K562 (cell line): ENCODE measurements around the gene XRCC3. TPM values are rescaled to one million over a fixed set of nuclear protein-coding genes. Genes with fewer than 3 reads are reported as not detected.

Source experiments
- ATAC-seq: fragments of 200-7000 bp; cut with Tn5 transposase; 3 replicates; pipeline ENCODE4 v1.9.1; 2020; ENCODE audit warnings: moderate library complexity
- BruUV-seq: library from RNA; stranded (reverse); fragments of 400-500 nt; replicated peaks from 2 replicates; lab custom pipeline; 2021; lab: Mats Ljungman, UMichigan
- CTCF ChIA-PET: fragments of 300-600 bp; formaldehyde crosslinking; extraction: SDS; loops from one replicate; lab custom pipeline; 2021; ENCODE audit warnings: low intra/inter-chr PET ratio; lab: Yijun Ruan, JAX
- POLR2A ChIA-PET: fragments of 300-600, 350-650 bp; sonication (Branson Sonifier 250); formaldehyde crosslinking; extraction: SDS; loops from one replicate; lab custom pipeline; 2021; ENCODE audit warnings: antibody characterized with exemption, inconsistent platforms; lab: Yijun Ruan, JAX
- DNase-seq, 4 experiments: peaks; one replicate each; pipeline versions ENCODE4 v3.0.0 to v3.0.0-alpha.2; 2011 to 2018; ENCODE audit warnings: low spot score in 3 of 4, mixed read lengths in 3 of 4; ENCODE audit errors: extremely low read depth in 1 of 4
- FAIRE-seq: peaks from 2 replicates; lab custom pipeline; 2011; peaks lifted over from hg19 to GRCh38; lab: Jason Lieb, UNC
- H2AFZ ChIP-seq: 2 replicates; pipeline ENCODE4 v1.6.0; 2011; ENCODE audit warnings: low read depth, low read length, control low read depth, inconsistent platforms
- H3K27ac ChIP-seq: fragments of 200-600 bp; 3 replicates; pipeline ENCODE4 v1.8.0; 2011; ENCODE audit warnings: low read depth, mild to moderate bottlenecking, control low read depth, inconsistent platforms, low read length, moderate library complexity, mixed read lengths; ENCODE audit errors: extremely low read depth
- H3K27me3 ChIP-seq, 2 experiments: fragments of 300-600 bp in 1 of 2; 2 replicates in 1 of 2; 3 replicates in 1 of 2; pipeline versions ENCODE4 v1.6.0 to v1.8.0; 2011; ENCODE audit warnings: inconsistent platforms in 2 of 2, low read length in 2 of 2, mild to moderate bottlenecking in 1 of 2, mixed read lengths in 1 of 2, moderate library complexity in 1 of 2; ENCODE audit not compliant: control insufficient read depth in 2 of 2, insufficient read depth in 2 of 2
- H3K36me3 ChIP-seq: fragments of 300-600 bp; 3 replicates; pipeline ENCODE4 v1.8.0; 2011; ENCODE audit warnings: mild to moderate bottlenecking, low read length, inconsistent platforms; ENCODE audit not compliant: control insufficient read depth, insufficient read depth
- H3K4me1 ChIP-seq, 2 experiments: fragments of 200-600 bp in 1 of 2; replicated peaks in 1 of 2; 2 replicates in 1 of 2; 3 replicates in 1 of 2; pipeline versions ENCODE4 v1.5.1 to v1.8.0; 2011; ENCODE audit warnings: inconsistent platforms in 2 of 2, low read length in 2 of 2, mild to moderate bottlenecking in 1 of 2, mixed read lengths in 1 of 2, moderate library complexity in 1 of 2; ENCODE audit not compliant: control insufficient read depth in 2 of 2, insufficient read depth in 2 of 2
- H3K4me2 ChIP-seq: 2 replicates; pipeline ENCODE4 v1.6.1; 2011; ENCODE audit warnings: low read length, control low read depth, inconsistent platforms, mixed read lengths; ENCODE audit not compliant: insufficient read depth
- H3K4me3 ChIP-seq: fragments of 200-600 bp; sonication (generic), shearing (Covaris generic); 2 replicates; pipeline ENCODE4 v1.5.1; 2016; ENCODE audit warnings: control low read depth, inconsistent platforms
- H3K79me2 ChIP-seq: fragments of 200-600 bp; 3 replicates; pipeline ENCODE4 v1.8.0; 2011; ENCODE audit warnings: low read length, inconsistent platforms; ENCODE audit not compliant: control insufficient read depth, insufficient read depth
- H3K9ac ChIP-seq, 2 experiments: 2 replicates each; pipeline versions ENCODE4 v1.6.0 to v1.6.1; 2011; ENCODE audit warnings: low read depth in 2 of 2, low read length in 2 of 2, control low read depth in 1 of 2, inconsistent platforms in 1 of 2, mild to moderate bottlenecking in 1 of 2, mixed read lengths in 1 of 2; ENCODE audit not compliant: insufficient read depth in 1 of 2
- H3K9me1 ChIP-seq: one replicate; pipeline ENCODE4 v1.6.0; 2011; ENCODE audit warnings: inconsistent platforms, mild to moderate bottlenecking, low read length, moderate library complexity; ENCODE audit not compliant: control insufficient read depth, insufficient read depth
- H3K9me3 ChIP-seq: replicated peaks from 2 replicates; pipeline ENCODE4 v1.5.1; 2011; ENCODE audit warnings: low read depth, low read length, inconsistent platforms; ENCODE audit not compliant: control insufficient read depth, insufficient read depth
- H4K20me1 ChIP-seq: replicated peaks from 2 replicates; pipeline ENCODE4 v1.6.1; 2011; ENCODE audit warnings: low read length, inconsistent platforms, mixed read lengths; ENCODE audit not compliant: control insufficient read depth, insufficient read depth
- ELF2 ChIP-seq: fragments of 250-450 bp; sonication (Bioruptor Pico); IDR thresholded peaks from 2 replicates; pipeline ENCODE4 v1.5.0; 2021; ENCODE audit warnings: mild to moderate bottlenecking
- JUNB ChIP-seq: fragments of 450-650 bp; formaldehyde crosslinking; conservative IDR thresholded peaks from 2 replicates; pipeline ENCODE4 v1.4.0; 2020; ENCODE audit warnings: mild to moderate bottlenecking
- POLR2A ChIP-seq: fragments of 450-650 bp; conservative IDR thresholded peaks from 2 replicates; pipeline ENCODE4 v1.6.1; 2016
- POLR2G ChIP-seq: fragments of 200-400 bp; formaldehyde crosslinking; IDR thresholded peaks from 2 replicates; pipeline ENCODE4 v1.6.1; 2017; ENCODE audit warnings: low read depth, mild to moderate bottlenecking, antibody characterized with exemption, low read length, moderate library complexity
- RBM22 ChIP-seq: fragments of 200-400 bp; formaldehyde crosslinking; IDR thresholded peaks from 2 replicates; pipeline ENCODE4 v1.6.1; 2018; ENCODE audit warnings: low read length, low read depth; ENCODE audit not compliant: poor library complexity, severe bottlenecking
- WGBS: fragments of 100-300 bp; shearing (Covaris generic); methylation state at CpG from one replicate; pipeline ENCODE4 v1.1.6; 2016; ENCODE audit warnings: low coverage, mixed read lengths; ENCODE audit not compliant: insufficient coverage; ENCODE audit errors: missing lambda C conversion rate; 5-methylcytosine and 5-hydroxymethylcytosine counted together
- in situ Hi-C: fragments of 300-500 bp; cut with MboI; formaldehyde crosslinking; loops from 4 replicates; pipeline ENCODE4 v1.15.0; 2018; ENCODE audit warnings: inconsistent platforms, mixed read lengths
- intact Hi-C: fragments of 100-400 bp; cut with micrococcal nuclease; formaldehyde crosslinking; loops from 2 replicates; pipeline ENCODE4 v1.14.2; 2022
- polyA plus RNA-seq, 8 experiments: library from polyadenylated mRNA; depleted of rRNA in 4 of 8; stranded (reverse) in 5 of 8; unstranded in 3 of 8; fragments of >200 nt; fragmentation: Nextera tagmentation in 2 of 8; fragmentation: Illumina TruSeq in 1 of 8; extraction: Ambion mirVana in 2 of 8; extraction: Trizol in 1 of 8; gene quantifications; 2 replicates each; pipeline versions ENCODE4 v1.2.1 to v1.2.3, GENCODE V29; 2011 to 2014; ENCODE audit warnings: inconsistent platforms in 1 of 8, missing spikeins in 1 of 8
- total RNA-seq, 7 experiments: library from RNA; depleted of rRNA in 6 of 7; stranded (reverse); fragments of >200 nt in 6 of 7; fragmentation: Illumina TruSeq in 2 of 7; extraction: Trizol in 2 of 7; gene quantifications; 2 replicates each; pipeline versions ENCODE4 v1.2.1 to v1.2.3, GENCODE V29; 2011 to 2021; ENCODE audit warnings: low replicate concordance in 1 of 7

The XRCC3 gene
- total and polyA plus RNA-seq, 9 of the 15 experiments (the other 6 are each of a cell fraction or from before 2014, with no cell fraction given), result 0.34 to 59.3 (median 30.3) TPM

GRCh38 chr14:103699901-103700752 lies 15.1 kb downstream of the XRCC3 start:
- Histone ChIP-seq H3K4me2 (no peak overlapping the region), H3K4me1 (peaks cover 0 to 32% of the 10 kb centered on the region in 2 experiments; a peak in 2 of 5 replicates), H3K9ac (peak overlapping the region in 1 of 2 experiments; percentile 35; a peak in 1 of 4 replicates), H3K27ac (no peak overlapping the region), H3K9me1 (no peaks in the 10 kb centered on the region), H3K79me2 (no peaks in the 10 kb centered on the region), H2AFZ (no peak overlapping the region), H4K20me1 (no peaks in the 10 kb centered on the region; the same call in 1 of the 2 replicates), H3K27me3 (no peaks in the 10 kb centered on the region), H3K4me3 (no peak overlapping the region), H3K36me3 (peaks cover 83% of the 10 kb centered on the region; the same call in 2 of the 3 replicates), H3K9me3 (no peaks in the 10 kb centered on the region)
- BruUV-seq, result no TSS peak
- ChIA-PET POLR2A (interaction anchor here (0.6 to 1.0 kb wide), 3 partner anchors 14 to 140 kb away, joined by 3 read pairs; no protein-coding TSS in a partner anchor), CTCF (no interaction called here)
- no peak for FAIRE-seq
- ATAC-seq, result no peak
- WGBS, result 89% methylated on average over 16 of the region's 25 CpGs
- DNase-seq, result no peak
- peak; percentile 37; the same call in 1 of the 2 replicates for TF ChIP-seq POLR2A
- TF ChIP-seq POLR2G, result peak; percentile 71
- TF ChIP-seq ELF2 (CRISPR knock-in tag), result no peak
- no peak for TF ChIP-seq JUNB (CRISPR knock-in tag)
- TF ChIP-seq RBM22, result peak; percentile 59
- intact Hi-C loops, result no loop called here
- in situ Hi-C loops, result no loop called here
